Measurements from ENCODE around the gene TMEM232. TPM values are rescaled to one million over a fixed set of nuclear protein-coding genes. Genes with fewer than 3 reads are reported as not detected.

Gene TMEM232
- total RNA-seq, 4 donors from 2014 or later: 0.54 to 2.3 (median 0.93) TPM

DNA sequence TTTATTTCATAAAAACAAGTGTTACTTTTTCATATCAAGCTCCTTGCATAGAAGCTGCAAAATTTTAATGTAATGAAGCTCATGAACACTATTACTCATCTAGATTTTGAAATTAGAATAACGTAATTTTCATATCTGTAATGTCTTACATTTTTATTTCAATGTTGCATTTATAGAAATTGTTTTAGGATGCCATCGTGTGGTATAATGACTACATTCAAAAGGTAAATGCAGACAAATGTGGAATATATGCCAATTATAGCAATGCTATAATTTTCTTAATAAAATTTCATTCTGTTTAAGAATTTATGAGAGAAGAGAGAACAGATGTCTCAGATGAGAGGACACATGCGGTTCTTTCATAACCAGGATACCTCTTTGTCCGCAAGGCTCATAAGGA lies 230.2 kb downstream of the TMEM232 start:
- WGBS, 2 donors: 67 to 74% methylated on average over 4 of the region's 4 CpGs
- no peak for DNase-seq (ENCODE audit: low spot score in 2 of 2)
- TF ChIP-seq, protein P1, sequence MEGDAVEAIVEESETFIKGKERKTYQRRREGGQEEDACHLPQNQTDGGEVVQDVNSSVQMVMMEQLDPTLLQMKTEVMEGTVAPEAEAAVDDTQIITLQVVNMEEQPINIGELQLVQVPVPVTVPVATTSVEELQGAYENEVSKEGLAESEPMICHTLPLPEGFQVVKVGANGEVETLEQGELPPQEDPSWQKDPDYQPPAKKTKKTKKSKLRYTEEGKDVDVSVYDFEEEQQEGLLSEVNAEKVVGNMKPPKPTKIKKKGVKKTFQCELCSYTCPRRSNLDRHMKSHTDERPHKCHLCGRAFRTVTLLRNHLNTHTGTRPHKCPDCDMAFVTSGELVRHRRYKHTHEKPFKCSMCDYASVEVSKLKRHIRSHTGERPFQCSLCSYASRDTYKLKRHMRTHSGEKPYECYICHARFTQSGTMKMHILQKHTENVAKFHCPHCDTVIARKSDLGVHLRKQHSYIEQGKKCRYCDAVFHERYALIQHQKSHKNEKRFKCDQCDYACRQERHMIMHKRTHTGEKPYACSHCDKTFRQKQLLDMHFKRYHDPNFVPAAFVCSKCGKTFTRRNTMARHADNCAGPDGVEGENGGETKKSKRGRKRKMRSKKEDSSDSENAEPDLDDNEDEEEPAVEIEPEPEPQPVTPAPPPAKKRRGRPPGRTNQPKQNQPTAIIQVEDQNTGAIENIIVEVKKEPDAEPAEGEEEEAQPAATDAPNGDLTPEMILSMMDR (IDR thresholded peaks at IDR 0.05): no peak
- no peak for TF ChIP-seq POLR2A (IDR thresholded peaks at IDR 0.05)
- intact Hi-C loops (cut with DNase I; ENCODE audit: low total_unique reads): no loop called here
- no peak overlapping the region for H3K4me3 ChIP-seq (ENCODE audit: low read depth, poor library complexity, severe bottlenecking)

DNA sequence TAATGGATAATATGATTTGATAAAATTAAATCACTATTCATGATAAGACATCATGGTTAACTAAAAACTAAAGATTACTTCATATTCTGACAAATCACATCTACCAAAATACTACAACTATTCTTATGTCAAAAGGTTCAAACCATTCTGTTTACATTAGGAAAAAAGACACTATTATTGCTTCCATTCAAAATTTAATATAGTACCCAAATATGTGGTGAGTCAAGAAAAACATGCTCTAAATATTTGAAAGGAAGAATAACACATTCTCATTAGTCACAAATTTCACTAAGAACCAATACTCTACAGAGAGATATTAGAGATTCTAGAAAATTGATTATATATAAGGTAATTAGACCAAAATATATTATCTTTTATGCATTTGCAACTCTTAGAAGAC lies 234.0 kb downstream of the TMEM232 start:
- no peak for DNase-seq (ENCODE audit: low spot score in 2 of 2)
- no peak overlapping the region for H3K4me3 ChIP-seq (ENCODE audit: low read depth, poor library complexity, severe bottlenecking)
- TF ChIP-seq, protein P1 (IDR thresholded peaks at IDR 0.05): no peak
- TF ChIP-seq POLR2A (IDR thresholded peaks at IDR 0.05): no peak
- intact Hi-C loops (cut with DNase I; ENCODE audit: low total_unique reads): no loop called here

DNA sequence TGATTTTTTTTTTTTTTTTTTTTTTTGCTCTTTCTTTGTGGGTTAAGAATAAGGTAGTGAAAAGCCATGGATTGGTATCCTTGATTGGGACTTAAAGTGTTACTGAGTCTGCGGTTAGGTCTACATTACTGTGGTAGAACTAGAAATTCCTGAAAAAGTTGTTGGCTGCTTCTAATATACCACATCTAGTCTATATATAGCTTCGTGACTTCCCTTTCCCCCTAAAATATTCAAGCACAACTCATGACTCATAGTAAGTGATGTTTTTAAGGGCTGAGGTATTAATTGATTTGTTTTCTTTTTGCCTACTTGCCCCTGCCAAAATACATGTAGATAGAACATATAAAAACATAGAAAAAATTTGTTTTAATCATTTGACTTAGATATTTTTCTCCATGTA lies 247.6 kb downstream of the TMEM232 start:
- no peak overlapping the region for H3K4me3 ChIP-seq (ENCODE audit: low read depth, poor library complexity, severe bottlenecking)
- no peak for TF ChIP-seq POLR2A (IDR thresholded peaks at IDR 0.05)
- TF ChIP-seq, protein P1 (IDR thresholded peaks at IDR 0.05): no peak
- no peak for DNase-seq (ENCODE audit: low spot score in 2 of 2)
- WGBS, 2 donors: 18 to 29% methylated on average over 2 of the region's 2 CpGs
- intact Hi-C loops (cut with DNase I; ENCODE audit: low total_unique reads): no loop called here

DNA sequence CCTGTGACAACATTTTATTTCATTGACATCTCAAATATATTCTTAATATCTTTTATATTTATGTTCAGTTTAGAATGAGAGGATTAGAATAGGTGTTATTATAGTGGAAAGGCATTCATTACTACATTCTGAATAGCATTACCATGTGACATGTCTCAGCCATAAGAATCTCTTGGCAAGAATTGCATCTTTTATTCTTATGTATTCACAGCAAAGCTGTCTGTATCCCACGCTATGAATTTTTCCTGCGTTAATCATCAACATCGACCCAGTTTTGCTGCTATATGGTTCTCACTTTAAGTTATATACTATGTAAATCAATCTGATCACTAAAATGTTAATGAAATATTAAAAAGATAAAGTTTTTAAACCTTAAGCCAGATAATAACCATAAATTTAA lies 248.6 kb downstream of the TMEM232 start:
- WGBS, 2 donors: 38 to 42% methylated on average over 3 of the region's 3 CpGs
- no peak for DNase-seq (ENCODE audit: low spot score in 2 of 2)
- intact Hi-C loops (cut with DNase I; ENCODE audit: low total_unique reads): no loop called here

DNA sequence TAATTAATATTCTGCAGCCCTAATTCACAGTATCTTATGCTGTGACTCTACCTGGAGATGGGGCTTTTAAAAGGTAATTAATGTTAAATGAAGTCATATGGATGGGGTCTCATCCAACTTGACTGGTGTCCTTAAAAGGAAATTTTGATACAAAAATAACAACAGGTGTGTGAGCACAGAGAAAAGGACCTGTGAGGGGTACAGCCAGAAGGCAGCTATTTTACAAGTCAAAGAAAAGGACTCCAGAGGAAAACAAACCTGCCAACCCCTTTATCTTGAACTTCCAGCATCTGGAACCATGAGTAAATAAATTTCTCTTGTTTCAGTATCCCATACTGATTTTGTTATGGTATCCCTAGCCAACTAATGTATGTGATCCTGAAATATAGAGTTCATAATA lies 250.3 kb downstream of the TMEM232 start:
- TF ChIP-seq, protein P1 (IDR thresholded peaks at IDR 0.05): no peak
- no peak for TF ChIP-seq POLR2A (IDR thresholded peaks at IDR 0.05)
- intact Hi-C loops (cut with DNase I; ENCODE audit: low total_unique reads): no loop called here
- H3K4me3 ChIP-seq (ENCODE audit: low read depth, poor library complexity, severe bottlenecking): no peak overlapping the region
- no peak for DNase-seq (ENCODE audit: low spot score in 2 of 2)

More for the DNA sequence above, 248.6 kb downstream of the TMEM232 start:
- H3K4me3 ChIP-seq (ENCODE audit: low read depth, poor library complexity, severe bottlenecking): no peak overlapping the region
- TF ChIP-seq POLR2A (IDR thresholded peaks at IDR 0.05): no peak
- TF ChIP-seq, protein P1 (IDR thresholded peaks at IDR 0.05): no peak

DNA sequence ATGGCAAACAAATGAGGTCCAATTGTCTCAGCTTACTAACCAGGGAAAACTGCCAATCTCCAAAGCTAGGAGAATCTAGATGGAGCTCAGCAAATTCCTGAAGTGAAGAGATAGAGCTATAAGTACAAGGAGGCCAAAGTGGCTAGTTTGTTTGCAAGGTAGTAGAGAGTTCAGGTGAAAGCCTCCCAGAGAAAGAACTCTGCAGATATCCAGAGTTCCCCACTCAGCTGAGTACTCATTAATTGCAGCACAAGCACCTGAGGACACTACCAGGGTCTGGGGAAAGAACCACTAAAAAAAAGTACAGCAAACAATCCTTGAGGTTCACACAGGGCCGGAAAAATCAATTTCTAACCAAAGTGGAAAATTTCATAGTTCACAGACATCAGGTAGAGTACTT lies 250.9 kb downstream of the TMEM232 start:
- no peak for DNase-seq (ENCODE audit: low spot score in 2 of 2)
- no peak for TF ChIP-seq POLR2A (IDR thresholded peaks at IDR 0.05)
- TF ChIP-seq, protein P1 (IDR thresholded peaks at IDR 0.05): no peak
- intact Hi-C loops (cut with DNase I; ENCODE audit: low total_unique reads): no loop called here
- WGBS, 2 donors: 90 to 94% methylated on average over 1 of the region's 1 CpG
- no peak overlapping the region for H3K4me3 ChIP-seq (ENCODE audit: low read depth, poor library complexity, severe bottlenecking)

All from lower leg skin (tissue), 4 donors.